Vagina (tissue), 2 donors: Measurements from ENCODE around the gene OLFM1. TPM values are rescaled to one million over a fixed set of nuclear protein-coding genes. Genes with fewer than 3 reads are reported as not detected.

ENCODE experiments used
- DNase-seq, 2 donors: peaks; one replicate each; pipeline ENCODE4 v3.0.0-alpha.2; 2017; ENCODE audit errors: extremely low spot score in 2 of 2
- H3K27ac ChIP-seq: fragments of 200-600 bp; sonication (generic); one replicate; pipeline ENCODE4 v1.5.1; 2019
- H3K27me3 ChIP-seq: fragments of 200-600 bp; sonication (generic); one replicate; pipeline ENCODE4 v1.5.1; 2019
- H3K36me3 ChIP-seq, 2 donors: fragments of 200-600 bp; sonication (generic); one replicate each; pipeline ENCODE4 v1.5.1; 2017 to 2019
- H3K4me1 ChIP-seq: fragments of 200-600 bp; sonication (generic); one replicate; pipeline ENCODE4 v1.5.1; 2019
- H3K4me3 ChIP-seq, 2 donors: fragments of 200-600 bp; sonication (generic); 1 replicate in 1 of 2; 2 replicates in 1 of 2; pipeline ENCODE4 v1.5.1; 2016 to 2019
- H3K9me3 ChIP-seq: fragments of 200-600 bp; sonication (generic); one replicate; pipeline ENCODE4 v1.5.1; 2019
- POLR2A ChIP-seq, 2 donors: fragments of 450-650 bp; IDR thresholded peaks; one replicate each; pipeline ENCODE4 v1.6.1; 2017; ENCODE audit warnings: antibody characterized with exemption in 2 of 2, mild to moderate bottlenecking in 2 of 2, moderate library complexity in 2 of 2
- POLR2AphosphoS5 ChIP-seq, 2 donors: sonication (generic); formaldehyde crosslinking; IDR thresholded peaks; one replicate each; pipeline ENCODE4 v1.9.0; 2017; ENCODE audit warnings: antibody characterized with exemption in 2 of 2, mild to moderate bottlenecking in 2 of 2, low read depth in 1 of 2; ENCODE audit not compliant: insufficient read depth in 1 of 2
- intact Hi-C: fragments of 100-400 bp; cut with DNase I; formaldehyde crosslinking; loops from one replicate; pipeline ENCODE4 v1.15.1; 2023
- total RNA-seq: library from RNA; depleted of rRNA; stranded (reverse); fragments of >200 nt; gene quantifications from one replicate; pipeline ENCODE4 v1.2.3, GENCODE V29; 2016
- TF ChIP-seq, protein P1 (sequence below), 3 experiments: fragments of 450-650 bp in 2 of 3; fragments of 200-600 bp in 1 of 3; sonication (generic) in 1 of 3; IDR thresholded peaks; one replicate each; pipeline ENCODE4 v1.5.1; 2017 to 2019; ENCODE audit warnings: antibody characterized with exemption in 3 of 3, mild to moderate bottlenecking in 2 of 3, moderate library complexity in 2 of 3

OLFM1 gene
- total RNA-seq, 1 donor from 2014 or later: 39.0 TPM

GRCh38 chr9:135073741-135074305, 13.6 kb upstream of the OLFM1 start:
- no peak for DNase-seq

GRCh38 chr9:135074354-135075233, 12.9 kb upstream of the OLFM1 start:
- DNase-seq: no peak
- TF ChIP-seq POLR2A (IDR thresholded peaks at IDR 0.05) (no peak), POLR2AphosphoS5 (IDR thresholded peaks at IDR 0.05; ENCODE audit: insufficient read depth in 1 of 2, low read depth in 1 of 2) (no peak)
- TF ChIP-seq, protein P1, sequence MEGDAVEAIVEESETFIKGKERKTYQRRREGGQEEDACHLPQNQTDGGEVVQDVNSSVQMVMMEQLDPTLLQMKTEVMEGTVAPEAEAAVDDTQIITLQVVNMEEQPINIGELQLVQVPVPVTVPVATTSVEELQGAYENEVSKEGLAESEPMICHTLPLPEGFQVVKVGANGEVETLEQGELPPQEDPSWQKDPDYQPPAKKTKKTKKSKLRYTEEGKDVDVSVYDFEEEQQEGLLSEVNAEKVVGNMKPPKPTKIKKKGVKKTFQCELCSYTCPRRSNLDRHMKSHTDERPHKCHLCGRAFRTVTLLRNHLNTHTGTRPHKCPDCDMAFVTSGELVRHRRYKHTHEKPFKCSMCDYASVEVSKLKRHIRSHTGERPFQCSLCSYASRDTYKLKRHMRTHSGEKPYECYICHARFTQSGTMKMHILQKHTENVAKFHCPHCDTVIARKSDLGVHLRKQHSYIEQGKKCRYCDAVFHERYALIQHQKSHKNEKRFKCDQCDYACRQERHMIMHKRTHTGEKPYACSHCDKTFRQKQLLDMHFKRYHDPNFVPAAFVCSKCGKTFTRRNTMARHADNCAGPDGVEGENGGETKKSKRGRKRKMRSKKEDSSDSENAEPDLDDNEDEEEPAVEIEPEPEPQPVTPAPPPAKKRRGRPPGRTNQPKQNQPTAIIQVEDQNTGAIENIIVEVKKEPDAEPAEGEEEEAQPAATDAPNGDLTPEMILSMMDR (IDR thresholded peaks at IDR 0.05): no peak
- Histone ChIP-seq H3K27ac (no peak overlapping the region), H3K4me3 (peak overlapping the region; percentile 54 to 59), H3K36me3 (no peaks in the 10 kb centered on the region), H3K27me3 (no peaks in the 10 kb centered on the region), H3K4me1 (peaks cover 16% of the 10 kb centered on the region), H3K9me3 (no peaks in the 10 kb centered on the region)
- intact Hi-C loops: no loop called here

More at GRCh38 chr9:135073741-135074305, 13.6 kb upstream of the OLFM1 start:
- intact Hi-C loops: no loop called here
- no peak overlapping the region for H3K27ac ChIP-seq
- no peaks in the 10 kb centered on the region for H3K27me3 ChIP-seq
- no peak overlapping the region for H3K4me3 ChIP-seq
- H3K9me3 ChIP-seq: no peaks in the 10 kb centered on the region
- peaks cover 16% of the 10 kb centered on the region for H3K4me1 ChIP-seq
- TF ChIP-seq POLR2A (IDR thresholded peaks at IDR 0.05): no peak
- no peak for TF ChIP-seq POLR2AphosphoS5 (IDR thresholded peaks at IDR 0.05; ENCODE audit: insufficient read depth in 1 of 2, low read depth in 1 of 2)
- TF ChIP-seq, protein P1 (IDR thresholded peaks at IDR 0.05): no peak
- H3K36me3 ChIP-seq: no peaks in the 10 kb centered on the region

- H3K4me3 ChIP-seq: peak overlapping the region; percentile 54 to 59
- H3K36me3 ChIP-seq: no peaks in the 10 kb centered on the region
- H3K4me1 ChIP-seq: peaks cover 16% of the 10 kb centered on the region
- intact Hi-C loops: no loop called here
- no peak for TF ChIP-seq POLR2A (IDR thresholded peaks at IDR 0.05)
- TF ChIP-seq POLR2AphosphoS5 (IDR thresholded peaks at IDR 0.05; ENCODE audit: insufficient read depth in 1 of 2, low read depth in 1 of 2): peak in 1 of 2 donors; percentile 40
- TF ChIP-seq, protein P1 (IDR thresholded peaks at IDR 0.05): peak in 1 of 3 experiments; percentile 19
- no peak for DNase-seq
- H3K9me3 ChIP-seq: no peaks in the 10 kb centered on the region
- peak overlapping the region; percentile 63 for H3K27ac ChIP-seq
- no peaks in the 10 kb centered on the region for H3K27me3 ChIP-seq
Measured at GRCh38 chr9:135075234-135076142, 12.0 kb upstream of the OLFM1 start.

DNA sequence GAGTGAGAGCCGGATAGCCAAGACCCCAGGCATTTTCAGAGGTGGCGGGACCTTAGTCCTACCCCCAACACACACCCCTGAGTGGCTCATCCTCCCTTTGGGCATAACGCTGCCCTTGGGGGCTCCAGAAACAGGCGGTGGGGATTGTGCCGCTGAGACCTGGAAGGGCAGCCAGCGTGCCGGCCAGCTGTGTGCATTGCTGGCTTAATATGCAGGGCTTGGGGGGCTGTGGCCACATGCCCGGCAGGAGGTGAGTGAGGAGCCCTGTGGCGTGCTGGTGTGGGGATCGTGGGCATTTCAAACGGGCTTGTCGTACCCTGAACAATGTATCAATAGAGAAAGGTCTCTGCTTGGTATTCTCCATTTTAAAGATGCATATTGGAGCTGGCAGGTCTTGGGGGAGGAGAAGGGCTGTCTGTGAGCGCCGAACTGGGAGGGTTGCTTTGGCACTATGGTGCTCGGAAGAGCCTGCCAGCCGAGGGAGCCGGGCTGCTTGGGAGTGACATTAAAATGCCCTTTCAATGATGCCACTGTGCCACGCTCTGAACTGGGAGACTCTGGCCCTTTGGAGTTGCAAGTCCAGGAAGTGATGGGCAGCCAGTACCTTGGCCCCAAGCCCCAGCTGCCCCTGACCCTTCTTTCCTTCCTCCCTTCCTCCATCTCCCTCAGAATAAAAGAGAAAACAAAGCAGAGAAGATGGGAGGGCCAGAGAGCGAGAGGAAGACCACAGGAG, 11.2 kb upstream of the OLFM1 start:
- Histone ChIP-seq H3K9me3 (no peaks in the 10 kb centered on the region), H3K27ac (no peak overlapping the region), H3K4me1 (peaks cover 16% of the 10 kb centered on the region), H3K27me3 (no peaks in the 10 kb centered on the region), H3K4me3 (peak overlapping the region; percentile 54 to 59), H3K36me3 (no peaks in the 10 kb centered on the region)
- TF ChIP-seq, protein P1 (IDR thresholded peaks at IDR 0.05): no peak
- TF ChIP-seq POLR2A (IDR thresholded peaks at IDR 0.05): no peak
- no peak for TF ChIP-seq POLR2AphosphoS5 (IDR thresholded peaks at IDR 0.05; ENCODE audit: insufficient read depth in 1 of 2, low read depth in 1 of 2)
- intact Hi-C loops: no loop called here
- no peak for DNase-seq
